Measurements from ENCODE around the gene WDR64. TPM values are rescaled to one million over a fixed set of nuclear protein-coding genes. Genes with fewer than 3 reads are reported as not detected.

WDR64 gene
- total RNA-seq, 1 donor from 2014 or later, result not detected

DNA sequence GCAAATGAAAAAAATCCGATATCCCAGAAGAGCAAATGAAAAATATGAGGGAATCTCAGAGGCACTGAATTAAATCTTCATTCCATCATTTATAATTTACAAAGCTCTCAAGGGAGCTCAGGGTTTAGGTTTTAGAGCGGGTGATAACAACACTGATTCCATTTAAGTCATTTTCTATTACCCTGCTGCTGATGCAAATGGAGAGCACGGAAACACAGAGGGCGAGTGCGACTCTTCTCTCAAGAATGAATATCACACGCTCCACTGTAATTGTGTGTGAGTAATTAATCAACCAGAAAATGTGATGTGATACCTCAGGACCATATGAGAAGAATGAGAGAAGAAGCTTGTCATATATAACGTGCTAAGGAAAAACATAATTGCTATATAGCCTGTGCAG is 34.7 kb upstream of the WDR64 start:
- TF ChIP-seq, protein P1, sequence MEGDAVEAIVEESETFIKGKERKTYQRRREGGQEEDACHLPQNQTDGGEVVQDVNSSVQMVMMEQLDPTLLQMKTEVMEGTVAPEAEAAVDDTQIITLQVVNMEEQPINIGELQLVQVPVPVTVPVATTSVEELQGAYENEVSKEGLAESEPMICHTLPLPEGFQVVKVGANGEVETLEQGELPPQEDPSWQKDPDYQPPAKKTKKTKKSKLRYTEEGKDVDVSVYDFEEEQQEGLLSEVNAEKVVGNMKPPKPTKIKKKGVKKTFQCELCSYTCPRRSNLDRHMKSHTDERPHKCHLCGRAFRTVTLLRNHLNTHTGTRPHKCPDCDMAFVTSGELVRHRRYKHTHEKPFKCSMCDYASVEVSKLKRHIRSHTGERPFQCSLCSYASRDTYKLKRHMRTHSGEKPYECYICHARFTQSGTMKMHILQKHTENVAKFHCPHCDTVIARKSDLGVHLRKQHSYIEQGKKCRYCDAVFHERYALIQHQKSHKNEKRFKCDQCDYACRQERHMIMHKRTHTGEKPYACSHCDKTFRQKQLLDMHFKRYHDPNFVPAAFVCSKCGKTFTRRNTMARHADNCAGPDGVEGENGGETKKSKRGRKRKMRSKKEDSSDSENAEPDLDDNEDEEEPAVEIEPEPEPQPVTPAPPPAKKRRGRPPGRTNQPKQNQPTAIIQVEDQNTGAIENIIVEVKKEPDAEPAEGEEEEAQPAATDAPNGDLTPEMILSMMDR (IDR thresholded peaks at IDR 0.05; ENCODE audit: partially characterized antibody, unreplicated experiment), result no peak
- DNase-seq, result no peak
- peaks cover 5% of the 10 kb centered on the region for H3K4me1 Mint-ChIP-seq (ENCODE audit: low read depth, unreplicated experiment)
- no peaks in the 10 kb centered on the region for H3K36me3 Mint-ChIP-seq (ENCODE audit: unreplicated experiment)
- H3K4me3 Mint-ChIP-seq (ENCODE audit: unreplicated experiment), result no peak overlapping the region
- no peak overlapping the region for H3K27ac Mint-ChIP-seq (ENCODE audit: unreplicated experiment)
- H3K9me3 Mint-ChIP-seq (ENCODE audit: unreplicated experiment), result no peaks in the 10 kb centered on the region
- no peaks in the 10 kb centered on the region for H3K27me3 Mint-ChIP-seq (ENCODE audit: unreplicated experiment)

DNA sequence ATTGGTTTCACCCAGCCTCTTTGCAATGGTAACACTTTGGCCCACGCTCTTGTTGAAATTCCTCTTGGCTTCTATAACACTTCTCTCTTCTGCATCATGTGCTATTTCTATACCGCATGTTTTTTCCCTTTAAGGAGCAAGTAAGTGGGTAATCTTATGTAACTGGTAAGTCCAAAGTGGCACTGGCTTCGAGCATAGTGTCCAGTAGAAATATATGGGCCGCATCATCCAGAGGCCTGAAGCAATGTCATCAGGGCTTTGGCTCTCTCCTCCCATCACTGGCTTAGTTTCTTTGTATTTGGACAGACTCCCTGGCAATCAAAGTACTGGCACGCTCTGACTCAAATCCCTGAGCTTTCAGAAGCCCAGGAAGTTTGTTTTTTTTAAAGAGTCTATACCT is 29.4 kb upstream of the WDR64 start:
- Mint-ChIP-seq H3K4me1 (ENCODE audit: low read depth, unreplicated experiment) (peaks cover 5% of the 10 kb centered on the region), H3K36me3 (ENCODE audit: unreplicated experiment) (no peaks in the 10 kb centered on the region), H3K9me3 (ENCODE audit: unreplicated experiment) (peaks cover 2% of the 10 kb centered on the region), H3K27ac (ENCODE audit: unreplicated experiment) (no peak overlapping the region), H3K4me3 (ENCODE audit: unreplicated experiment) (no peak overlapping the region), H3K27me3 (ENCODE audit: unreplicated experiment) (peaks cover 3% of the 10 kb centered on the region)
- no peak for DNase-seq
- TF ChIP-seq, protein P1 (IDR thresholded peaks at IDR 0.05; ENCODE audit: partially characterized antibody, unreplicated experiment), result no peak

DNA sequence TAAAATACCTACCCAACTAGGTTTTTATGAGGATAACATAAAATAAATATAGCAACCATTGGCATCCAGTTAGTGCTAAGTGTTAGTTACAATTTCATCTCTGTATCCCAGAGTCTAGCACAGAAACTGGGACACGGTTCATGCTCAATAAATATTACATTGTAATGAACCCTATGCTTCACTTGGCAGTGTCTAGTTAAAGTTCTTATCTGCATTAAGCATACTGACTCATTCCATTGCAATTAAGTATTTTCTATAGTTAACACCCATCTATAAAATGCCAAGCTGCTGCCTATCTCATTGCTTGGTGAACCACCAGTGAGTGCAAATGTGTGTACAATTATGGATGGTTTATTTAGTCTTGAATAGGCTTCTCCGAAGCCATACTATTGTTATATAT is 27.1 kb upstream of the WDR64 start:
- DNase-seq, result no peak
- no peak overlapping the region for H3K4me3 Mint-ChIP-seq (ENCODE audit: unreplicated experiment)
- peaks cover 5% of the 10 kb centered on the region for H3K4me1 Mint-ChIP-seq (ENCODE audit: low read depth, unreplicated experiment)
- no peak overlapping the region for H3K27ac Mint-ChIP-seq (ENCODE audit: unreplicated experiment)
- H3K36me3 Mint-ChIP-seq (ENCODE audit: unreplicated experiment), result no peaks in the 10 kb centered on the region
- H3K27me3 Mint-ChIP-seq (ENCODE audit: unreplicated experiment), result peaks cover 3% of the 10 kb centered on the region
- TF ChIP-seq, protein P1 (IDR thresholded peaks at IDR 0.05; ENCODE audit: partially characterized antibody, unreplicated experiment), result no peak
- peaks cover 2% of the 10 kb centered on the region for H3K9me3 Mint-ChIP-seq (ENCODE audit: unreplicated experiment)

DNA sequence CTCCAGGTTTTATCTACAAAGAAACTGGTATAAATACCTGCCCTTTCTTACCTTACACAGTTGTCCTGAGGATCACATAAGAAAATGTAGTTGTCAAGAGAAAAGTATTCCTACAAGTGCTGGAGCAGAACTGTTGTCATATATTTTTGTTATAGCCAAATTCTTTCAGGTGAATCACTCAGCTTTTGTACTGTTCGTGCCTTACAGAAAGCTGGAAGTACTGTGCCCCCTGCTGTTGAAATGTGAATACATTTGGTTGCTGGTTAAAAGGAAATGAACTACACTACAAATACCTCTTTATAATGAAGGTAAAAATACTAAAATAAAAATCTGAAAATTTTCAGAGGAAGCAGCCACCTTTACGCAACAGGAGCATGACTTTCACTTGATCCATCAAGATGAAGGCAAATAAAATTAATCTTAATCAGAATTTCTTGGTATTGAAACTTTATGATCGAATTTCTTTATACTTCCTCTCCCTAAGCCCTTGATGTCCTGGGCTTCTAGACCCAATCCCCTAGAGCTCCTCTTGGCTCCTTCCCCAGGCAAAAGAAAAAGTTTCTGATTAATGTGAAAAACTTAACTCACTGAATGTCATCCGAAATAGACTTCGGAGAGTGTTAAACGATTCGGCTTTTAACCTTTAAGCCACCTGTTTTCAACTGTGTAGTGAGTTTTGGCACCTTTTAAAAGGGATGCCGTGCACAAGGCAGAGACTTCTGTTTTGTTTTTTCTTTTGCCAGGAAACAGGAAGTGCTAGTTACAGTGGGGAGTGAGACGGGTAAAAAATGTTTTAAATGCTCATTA is 24.4 kb upstream of the WDR64 start:
- TF ChIP-seq, protein P1 (IDR thresholded peaks at IDR 0.05; ENCODE audit: partially characterized antibody, unreplicated experiment), result peak; percentile 56
- DNase-seq, result no peak
- H3K27me3 Mint-ChIP-seq (ENCODE audit: unreplicated experiment), result peaks cover 3% of the 10 kb centered on the region
- no peak overlapping the region for H3K4me3 Mint-ChIP-seq (ENCODE audit: unreplicated experiment)
- no peaks in the 10 kb centered on the region for H3K4me1 Mint-ChIP-seq (ENCODE audit: low read depth, unreplicated experiment)
- H3K9me3 Mint-ChIP-seq (ENCODE audit: unreplicated experiment), result peaks cover 2% of the 10 kb centered on the region
- no peak overlapping the region for H3K27ac Mint-ChIP-seq (ENCODE audit: unreplicated experiment)
- H3K36me3 Mint-ChIP-seq (ENCODE audit: unreplicated experiment), result no peaks in the 10 kb centered on the region

DNA sequence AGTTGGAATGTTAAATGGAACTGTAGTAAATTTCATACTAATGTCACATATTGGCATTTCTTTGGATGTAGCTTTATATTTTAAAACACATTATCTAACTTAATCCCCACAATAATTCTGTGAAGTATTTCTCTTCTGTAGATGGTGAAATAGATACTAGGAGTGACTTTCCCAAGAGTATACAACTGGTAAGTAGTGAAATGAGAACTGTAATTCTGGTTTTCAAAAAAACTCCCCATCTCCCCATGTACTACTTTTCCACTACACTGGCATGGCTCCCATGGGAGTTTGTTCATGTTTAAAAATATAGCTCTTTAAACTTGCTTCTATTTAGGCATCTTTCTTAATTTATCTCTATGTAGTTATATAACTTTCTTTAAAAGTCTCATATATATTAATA is 22.1 kb upstream of the WDR64 start:
- no peaks in the 10 kb centered on the region for H3K4me1 Mint-ChIP-seq (ENCODE audit: low read depth, unreplicated experiment)
- no peak for DNase-seq
- H3K4me3 Mint-ChIP-seq (ENCODE audit: unreplicated experiment), result no peak overlapping the region
- no peaks in the 10 kb centered on the region for H3K9me3 Mint-ChIP-seq (ENCODE audit: unreplicated experiment)
- peaks cover 7% of the 10 kb centered on the region for H3K36me3 Mint-ChIP-seq (ENCODE audit: unreplicated experiment)
- no peak overlapping the region for H3K27ac Mint-ChIP-seq (ENCODE audit: unreplicated experiment)
- TF ChIP-seq, protein P1 (IDR thresholded peaks at IDR 0.05; ENCODE audit: partially characterized antibody, unreplicated experiment), result no peak
- H3K27me3 Mint-ChIP-seq (ENCODE audit: unreplicated experiment), result no peaks in the 10 kb centered on the region

Measured in glutamatergic neuron (in vitro differentiated cells).